Ovary (tissue), 3 donors: ENCODE measurements around the gene MN1.

Experiments used
- EP300 ChIP-seq: sonication (generic); formaldehyde crosslinking; IDR thresholded peaks from one replicate; pipeline ENCODE4 v1.6.1; 2017; ENCODE audit warnings: antibody characterized with exemption
- POLR2A ChIP-seq: fragments of 450-650 bp; IDR thresholded peaks from one replicate; pipeline ENCODE4 v1.6.1; 2017; ENCODE audit warnings: antibody characterized with exemption, mild to moderate bottlenecking, moderate library complexity
- TF ChIP-seq, protein P1 (sequence below), 3 donors: fragments of 450-650 bp in 2 of 3; fragments of 200-600 bp in 1 of 3; IDR thresholded peaks; one replicate each; pipeline versions ENCODE4 v1.5.1 to v1.8.0; 2016 to 2022; ENCODE audit warnings: antibody characterized with exemption in 3 of 3, mild to moderate bottlenecking in 1 of 3
- donor health status: DM: no; HTN: no; CAD: no.

DNA sequence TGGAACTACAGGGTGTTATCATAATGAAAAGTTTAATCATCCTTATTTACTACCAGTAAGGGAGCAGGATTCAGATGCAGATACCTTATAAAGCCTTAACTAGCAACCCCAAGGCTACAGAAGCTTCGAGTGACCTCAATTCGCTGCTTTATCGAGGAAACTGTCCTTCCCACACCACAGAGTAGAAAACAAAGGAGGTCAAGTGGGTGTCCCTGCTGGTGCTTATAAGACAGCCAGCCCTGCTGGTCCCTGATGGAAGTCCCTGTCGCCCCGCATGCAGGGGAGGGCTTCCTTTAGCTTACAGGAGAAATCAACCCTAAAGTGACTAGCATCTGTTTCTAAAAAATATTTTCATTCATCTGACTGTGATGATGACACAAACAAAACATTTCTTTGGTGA is 7.3 kb downstream of the MN1 start:
- TF ChIP-seq POLR2A (no peak), EP300 (no peak)
- TF ChIP-seq, protein P1, sequence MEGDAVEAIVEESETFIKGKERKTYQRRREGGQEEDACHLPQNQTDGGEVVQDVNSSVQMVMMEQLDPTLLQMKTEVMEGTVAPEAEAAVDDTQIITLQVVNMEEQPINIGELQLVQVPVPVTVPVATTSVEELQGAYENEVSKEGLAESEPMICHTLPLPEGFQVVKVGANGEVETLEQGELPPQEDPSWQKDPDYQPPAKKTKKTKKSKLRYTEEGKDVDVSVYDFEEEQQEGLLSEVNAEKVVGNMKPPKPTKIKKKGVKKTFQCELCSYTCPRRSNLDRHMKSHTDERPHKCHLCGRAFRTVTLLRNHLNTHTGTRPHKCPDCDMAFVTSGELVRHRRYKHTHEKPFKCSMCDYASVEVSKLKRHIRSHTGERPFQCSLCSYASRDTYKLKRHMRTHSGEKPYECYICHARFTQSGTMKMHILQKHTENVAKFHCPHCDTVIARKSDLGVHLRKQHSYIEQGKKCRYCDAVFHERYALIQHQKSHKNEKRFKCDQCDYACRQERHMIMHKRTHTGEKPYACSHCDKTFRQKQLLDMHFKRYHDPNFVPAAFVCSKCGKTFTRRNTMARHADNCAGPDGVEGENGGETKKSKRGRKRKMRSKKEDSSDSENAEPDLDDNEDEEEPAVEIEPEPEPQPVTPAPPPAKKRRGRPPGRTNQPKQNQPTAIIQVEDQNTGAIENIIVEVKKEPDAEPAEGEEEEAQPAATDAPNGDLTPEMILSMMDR (IDR thresholded peaks at IDR 0.05) = no peak
